Eye (tissue), 1 donor: ENCODE measurements around the gene PIEZO2.
"Not testable (repeated sequence)": the region's sequence is repeated elsewhere in the genome, so short reads cannot be mapped to it uniquely, and the experiment has no call there.

Experiments used
- DNase-seq: peaks from one replicate; pipeline ENCODE4 v3.0.0-alpha.2; 2015

The PIEZO2 gene

DNA sequence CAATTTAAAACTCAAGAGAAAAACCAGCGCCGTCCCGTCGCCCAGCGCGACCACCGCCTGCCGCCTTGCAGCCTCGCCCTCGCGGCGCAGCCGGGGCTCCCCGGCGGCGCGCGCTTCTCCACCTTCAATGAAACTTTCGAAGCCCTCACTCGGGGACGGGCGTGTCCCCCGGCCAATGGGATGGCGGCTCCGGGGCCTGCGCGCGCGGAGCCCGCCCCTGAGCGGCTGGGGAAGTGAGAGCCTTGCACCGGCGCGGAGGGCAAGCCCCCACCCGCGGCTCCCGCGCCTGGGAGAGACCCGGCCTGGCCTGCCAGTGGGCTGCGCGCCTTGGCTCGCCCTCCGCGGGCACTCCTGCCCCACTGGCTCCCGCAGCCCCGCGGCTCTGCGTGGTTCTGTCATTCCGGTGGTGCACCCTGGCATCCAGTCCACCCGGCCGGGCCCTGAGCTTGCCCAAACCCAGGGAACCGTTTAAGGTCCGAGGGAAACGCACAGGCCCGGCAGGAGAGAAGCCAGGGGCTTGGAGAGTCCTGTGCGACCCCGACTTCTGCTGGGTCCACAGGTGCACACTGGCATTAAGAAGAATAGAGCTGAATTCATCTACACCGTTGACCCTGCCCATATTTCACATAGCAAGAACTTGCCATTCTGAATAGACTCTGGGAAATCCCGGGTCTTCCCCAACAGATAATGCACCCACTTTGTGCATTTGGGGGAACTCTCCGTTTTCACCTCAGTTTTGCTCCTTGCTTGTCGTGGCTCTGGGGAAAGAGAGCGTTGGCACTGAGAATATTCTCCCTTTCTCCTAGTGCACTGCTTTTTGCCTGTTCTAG, at the start of gene PIEZO2:
TSS of gene PIEZO2 (minus strand) at position 129 of the 830 bp plus-strand sequence. CDS start 981 bp downstream, outside the sequence.
- DNase-seq, result peak; percentile 87

DNA sequence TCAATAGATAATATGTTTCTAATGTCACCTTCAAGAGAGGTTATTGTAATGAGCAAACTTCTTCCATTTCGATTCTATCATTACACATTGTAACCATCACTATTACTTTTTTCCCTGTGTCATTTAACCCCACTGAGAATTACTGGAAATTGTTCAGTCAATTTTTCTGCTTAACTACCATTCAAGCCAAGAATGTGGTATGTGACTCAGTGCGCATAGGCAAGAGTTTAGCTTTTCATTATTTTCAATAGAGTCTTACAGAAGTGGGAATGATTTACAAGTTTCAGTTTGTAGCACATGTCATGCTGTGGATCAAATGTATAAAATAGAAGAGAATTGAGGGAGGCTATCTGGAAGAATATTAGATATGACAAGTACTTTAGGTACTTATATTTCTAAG, 34.3 kb upstream of the PIEZO2 start:
- DNase-seq, result no peak

- not testable (repeated sequence) for DNase-seq
These were observed 32.3 kb upstream of the PIEZO2 start for GRCh38 chr18:11181629-11182028.

- DNase-seq, result no peak
These were observed 30.7 kb upstream of the PIEZO2 start for GRCh38 chr18:11179959-11180519.

DNA sequence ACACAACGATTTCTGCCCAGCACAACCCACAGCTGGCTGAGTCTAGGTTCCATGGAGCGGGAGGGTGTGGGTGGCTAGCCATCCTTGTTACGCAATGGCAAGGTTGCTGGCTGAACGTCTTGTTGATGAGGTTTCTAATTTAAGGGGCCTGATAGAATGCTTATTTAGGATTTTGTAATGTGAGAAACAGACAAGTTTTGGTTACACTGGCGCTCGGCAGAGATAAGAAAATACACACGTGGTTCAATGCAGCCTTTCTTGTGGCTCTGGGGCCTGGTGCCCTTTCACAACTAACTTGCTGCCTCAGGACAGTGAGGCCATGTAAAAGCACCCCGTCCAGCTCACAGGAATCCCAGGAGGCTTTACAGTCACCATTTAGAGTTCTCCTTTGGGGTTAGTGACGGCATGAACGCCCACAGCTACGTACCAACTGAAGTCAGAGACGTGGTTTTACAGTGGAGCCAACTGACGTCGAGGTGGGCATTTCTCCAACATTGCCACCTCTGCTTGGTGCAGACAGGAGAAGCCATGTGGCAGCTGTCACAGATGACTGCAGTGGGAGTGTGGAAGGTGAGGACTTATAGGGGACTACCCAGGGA, 29.7 kb upstream of the PIEZO2 start:
- no peak for DNase-seq

DNA sequence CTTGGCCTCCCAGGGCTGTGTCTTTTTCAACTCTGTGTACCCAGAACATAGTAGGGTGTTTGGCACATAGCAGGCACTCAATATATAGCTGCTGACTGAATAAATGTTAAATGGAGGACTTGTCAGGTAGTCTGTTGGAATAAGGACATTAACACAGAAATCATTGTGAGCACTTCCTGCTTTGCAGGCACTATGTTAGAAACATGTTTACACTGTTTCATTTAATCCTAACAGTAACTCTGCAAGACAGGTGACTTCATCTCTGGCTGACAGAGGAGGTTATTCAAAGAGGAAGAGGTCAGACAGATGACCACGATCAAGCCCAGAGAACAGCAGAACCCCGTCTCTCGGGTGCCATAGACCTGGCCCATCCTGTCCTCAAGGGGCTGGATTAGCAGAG, 28.0 kb upstream of the PIEZO2 start:
- no peak for DNase-seq

DNA sequence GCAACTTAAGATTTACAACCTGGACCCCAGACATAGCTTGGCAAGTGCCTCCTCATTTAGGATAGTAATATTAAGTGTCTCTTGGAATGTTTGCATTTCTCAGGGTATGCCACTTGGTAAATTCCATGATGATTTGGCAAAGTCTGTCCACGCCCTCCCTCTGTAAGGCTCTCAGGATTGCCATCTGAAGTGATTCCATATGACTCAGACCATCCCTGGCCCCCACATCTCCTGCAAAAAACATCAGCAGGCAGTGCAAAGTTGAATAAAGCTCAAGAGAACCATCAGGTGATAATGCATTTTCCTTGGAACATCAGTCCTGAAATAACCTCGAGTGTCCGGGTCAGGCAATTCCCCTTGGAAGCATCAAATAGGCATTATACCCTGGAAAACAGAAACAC, 27.1 kb upstream of the PIEZO2 start:
- DNase-seq, result no peak

GRCh38 chr18:11175266-11175979, 26.1 kb upstream of the PIEZO2 start:
- DNase-seq, result no peak

- DNase-seq, result not testable (repeated sequence)
These were observed 24.8 kb upstream of the PIEZO2 start for GRCh38 chr18:11174179-11174578.

- no peak for DNase-seq
These were observed 18.4 kb upstream of the PIEZO2 start for GRCh38 chr18:11167778-11168177.

DNA sequence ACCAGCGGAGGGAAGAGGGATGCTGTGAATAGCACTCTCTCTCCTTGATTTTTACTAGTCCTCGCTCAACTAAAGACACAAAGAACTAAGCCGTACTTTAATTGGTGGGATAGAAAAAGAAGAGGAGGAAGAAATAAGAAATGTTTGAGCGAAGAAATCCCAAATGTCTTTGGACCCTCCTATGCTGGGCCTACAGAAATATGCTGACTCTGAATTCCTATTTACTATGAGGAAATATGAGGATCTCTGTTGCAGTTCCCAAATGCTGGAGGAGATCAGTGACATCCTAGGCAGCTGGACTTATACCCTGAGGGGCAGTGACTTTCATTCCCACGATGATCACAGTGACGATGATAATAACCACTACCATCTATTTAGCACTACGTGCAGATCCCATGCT, 16.6 kb upstream of the PIEZO2 start:
- no peak for DNase-seq

- DNase-seq, result no peak
These were observed 15.8 kb upstream of the PIEZO2 start for GRCh38 chr18:11165138-11165537.

- no peak for DNase-seq
These were observed 14.3 kb upstream of the PIEZO2 start for GRCh38 chr18:11163665-11164064.

DNA sequence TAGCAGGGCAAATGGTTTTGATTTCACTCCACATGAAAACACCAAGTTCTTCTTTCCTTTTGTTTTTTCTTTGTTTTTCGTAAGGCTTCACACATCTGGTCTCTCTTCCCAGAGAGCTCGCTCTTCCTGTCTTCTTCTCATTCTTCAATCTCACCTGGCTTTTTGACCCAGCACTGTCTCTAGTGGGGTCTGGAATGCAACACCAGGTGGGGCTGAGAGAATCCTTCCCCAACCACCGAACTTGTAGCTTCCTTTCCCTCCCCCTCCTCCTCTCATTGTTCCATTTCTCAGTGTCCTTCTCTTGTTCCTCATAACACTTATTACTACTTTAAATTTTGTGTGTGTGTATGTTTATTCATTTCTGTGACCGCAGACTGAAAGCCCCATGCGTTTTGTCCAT, 13.5 kb upstream of the PIEZO2 start:
- DNase-seq, result no peak

DNA sequence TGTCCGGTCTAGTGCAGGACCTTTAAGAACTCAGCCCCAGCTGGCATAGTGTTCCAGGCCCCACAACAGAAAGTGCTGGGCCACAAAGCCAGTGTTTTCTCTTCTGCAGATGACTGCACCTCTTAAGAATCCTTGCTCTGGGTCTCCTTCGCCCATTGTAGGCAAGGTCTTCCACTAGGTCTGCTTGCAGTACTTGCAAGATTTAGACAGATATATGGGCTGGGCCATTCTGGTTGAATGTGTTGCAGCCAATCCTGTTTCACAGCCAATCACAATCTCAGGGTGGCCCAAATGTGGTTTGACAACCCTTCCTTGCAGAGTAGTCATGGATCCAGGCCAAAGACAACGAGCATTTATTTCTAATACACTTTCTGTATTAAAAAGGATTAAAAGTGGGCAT, 13.1 kb upstream of the PIEZO2 start:
- DNase-seq, result no peak

DNA sequence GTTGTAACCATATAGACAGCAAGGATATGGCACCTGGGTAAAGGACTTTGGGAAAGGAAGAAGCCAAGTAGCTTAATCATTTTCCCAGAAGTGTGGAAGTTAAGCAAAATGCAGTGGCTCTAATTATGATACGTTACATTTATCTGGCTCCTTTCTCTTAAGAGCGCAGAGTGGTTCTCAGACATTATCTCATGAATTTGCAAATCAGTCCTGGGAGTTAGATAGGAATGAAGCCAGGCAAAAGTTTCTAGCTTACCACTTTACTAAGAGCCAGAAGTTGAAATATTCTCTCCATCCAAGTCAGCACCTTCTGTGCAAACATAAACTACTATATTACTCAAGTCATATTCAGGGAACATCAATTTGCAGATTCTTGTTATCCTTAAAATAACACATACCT, 10.9 kb upstream of the PIEZO2 start:
- no peak for DNase-seq

DNA sequence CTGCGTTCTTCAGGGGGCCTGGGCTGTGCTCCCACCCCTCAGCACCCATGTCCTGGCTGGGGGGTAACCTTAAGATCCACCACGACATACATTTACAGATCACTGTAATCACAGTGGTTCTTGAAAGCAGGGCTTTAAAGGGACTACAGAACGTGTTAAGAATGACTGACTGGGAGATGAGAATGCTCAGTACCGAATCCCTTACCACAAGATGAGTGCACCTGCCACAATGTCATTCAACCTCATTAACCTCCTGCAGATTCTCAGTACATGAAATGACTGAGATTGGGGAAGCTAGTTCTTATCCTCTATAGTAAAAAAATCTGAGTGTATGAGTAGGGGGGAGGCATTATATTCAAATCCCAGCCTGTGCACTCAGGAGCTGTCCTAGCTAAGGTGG, 10.5 kb upstream of the PIEZO2 start:
- DNase-seq, result no peak

- no peak for DNase-seq
These were observed 7.6 kb upstream of the PIEZO2 start for GRCh38 chr18:11156978-11157377.

- DNase-seq, result no peak
These were observed 5.8 kb upstream of the PIEZO2 start for GRCh38 chr18:11155034-11155759.

- peak; percentile 80 for DNase-seq
These were observed 5.1 kb upstream of the PIEZO2 start for GRCh38 chr18:11154368-11154989.

- DNase-seq, result no peak
These were observed 3.7 kb upstream of the PIEZO2 start for GRCh38 chr18:11153097-11153496.

GRCh38 chr18:11150271-11150615, 874 bp upstream of the PIEZO2 start:
- no peak for DNase-seq
